ENCODE measurements around the gene EML6.

The EML6 gene

GRCh38 chr2:54750040-54750439, 26.6 kb downstream of the EML6 start:
- no peak for DNase-seq (ENCODE audit: extremely low read depth in 1 of 2, low read depth in 1 of 2)

- DNase-seq (ENCODE audit: extremely low read depth in 1 of 2, low read depth in 1 of 2) = no peak
Measured at GRCh38 chr2:54752439-54752838, 29.0 kb downstream of the EML6 start.

DNA sequence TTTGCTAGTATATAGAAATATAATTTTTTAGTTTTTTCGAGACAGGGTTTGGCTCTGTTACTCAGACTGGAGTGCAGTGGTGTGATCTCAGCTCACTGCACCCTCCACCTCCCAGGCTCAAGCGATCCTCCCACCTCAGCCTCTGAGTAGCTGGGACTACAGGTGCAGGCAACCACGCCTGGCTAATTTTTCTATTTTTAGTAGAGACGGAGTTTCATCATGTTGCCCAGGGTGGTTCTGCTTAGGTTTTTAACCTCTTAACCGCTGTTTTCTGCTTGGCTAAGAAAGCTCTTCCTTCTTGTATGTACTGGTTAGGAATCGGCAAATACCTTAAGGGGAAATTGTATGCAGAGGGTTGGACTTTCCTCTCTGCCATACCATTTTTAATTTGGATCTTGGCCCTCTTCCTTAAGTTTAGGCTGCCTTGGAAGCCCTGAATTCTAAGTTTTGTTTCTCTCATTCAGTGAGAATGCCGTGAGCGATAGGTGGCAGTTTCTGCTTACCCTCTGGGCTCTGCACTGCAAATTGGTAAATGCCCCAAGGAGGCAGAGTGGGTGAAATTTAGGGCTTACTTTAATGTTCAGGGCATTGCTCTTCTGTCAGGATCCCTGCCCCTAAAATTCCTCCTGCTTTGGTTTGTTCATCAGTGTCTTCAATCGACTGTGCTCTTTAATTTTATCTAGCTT, 32.3 kb downstream of the EML6 start:
- DNase-seq (ENCODE audit: extremely low read depth in 1 of 2, low read depth in 1 of 2) = no peak

- DNase-seq (ENCODE audit: extremely low read depth in 1 of 2, low read depth in 1 of 2) = no peak
Measured at GRCh38 chr2:54757500-54757899, 34.0 kb downstream of the EML6 start.

- DNase-seq (ENCODE audit: extremely low read depth in 1 of 2, low read depth in 1 of 2) = no peak
Measured at GRCh38 chr2:54758951-54759350, 35.5 kb downstream of the EML6 start.

DNA sequence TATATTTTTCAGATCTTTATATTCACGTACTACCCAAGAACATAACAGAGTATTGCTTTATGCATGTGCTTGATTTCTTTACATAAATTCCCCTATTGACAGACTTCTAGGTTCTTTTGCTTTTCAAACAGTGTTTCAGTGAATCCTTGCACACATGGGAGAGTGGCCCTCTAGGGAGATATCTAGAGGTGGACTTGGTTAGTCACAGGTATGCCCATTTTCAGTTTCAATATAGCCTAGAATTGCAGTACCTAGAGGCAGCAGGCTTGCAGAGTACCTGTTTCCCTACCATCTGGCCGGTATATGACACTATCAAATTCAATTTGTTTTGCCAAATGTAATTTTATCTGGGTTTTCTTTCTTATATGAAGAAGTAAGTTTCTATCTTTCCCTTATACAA, 36.8 kb downstream of the EML6 start:
- DNase-seq (ENCODE audit: extremely low read depth in 1 of 2, low read depth in 1 of 2) = no peak

GRCh38 chr2:54763636-54764291, 40.3 kb downstream of the EML6 start:
- no peak for DNase-seq (ENCODE audit: extremely low read depth in 1 of 2, low read depth in 1 of 2)

GRCh38 chr2:54767921-54768320, 44.5 kb downstream of the EML6 start:
- no peak for DNase-seq (ENCODE audit: extremely low read depth in 1 of 2, low read depth in 1 of 2)

DNA sequence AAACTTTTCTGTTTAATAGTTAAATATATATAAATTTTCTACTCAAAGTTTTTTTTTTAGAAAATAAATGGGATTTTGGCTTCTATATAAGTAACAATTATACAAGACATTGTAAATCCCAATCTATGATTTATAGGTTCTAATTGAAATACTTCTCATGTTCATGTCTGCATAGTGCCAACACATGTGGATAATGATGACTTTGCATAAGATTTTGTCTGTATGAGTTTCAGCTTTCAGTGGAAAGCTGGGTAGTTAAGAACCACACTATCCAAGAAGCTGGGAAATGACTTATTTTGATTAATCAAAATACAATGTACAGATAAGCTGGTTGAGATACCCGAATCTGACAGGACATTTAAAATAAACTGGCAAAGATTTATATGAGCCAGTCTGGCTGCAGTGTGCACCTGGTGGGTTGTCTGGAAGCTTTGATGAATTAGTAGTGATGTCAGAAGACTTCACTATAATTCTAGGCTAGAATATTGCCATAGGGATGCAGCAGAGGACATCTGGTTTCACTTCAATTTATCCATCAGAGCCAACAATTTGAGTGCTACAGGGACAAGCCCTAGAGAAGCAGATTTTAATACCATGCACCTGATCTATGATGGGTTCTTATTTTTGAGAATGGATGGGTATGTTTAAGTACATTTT, 45.4 kb downstream of the EML6 start:
- no peak for DNase-seq (ENCODE audit: extremely low read depth in 1 of 2, low read depth in 1 of 2)

GRCh38 chr2:54770211-54770610, 46.7 kb downstream of the EML6 start:
- no peak for DNase-seq (ENCODE audit: extremely low read depth in 1 of 2, low read depth in 1 of 2)

- no peak for DNase-seq (ENCODE audit: extremely low read depth in 1 of 2, low read depth in 1 of 2)
Measured at GRCh38 chr2:54770676-54771075, 47.2 kb downstream of the EML6 start.

DNA sequence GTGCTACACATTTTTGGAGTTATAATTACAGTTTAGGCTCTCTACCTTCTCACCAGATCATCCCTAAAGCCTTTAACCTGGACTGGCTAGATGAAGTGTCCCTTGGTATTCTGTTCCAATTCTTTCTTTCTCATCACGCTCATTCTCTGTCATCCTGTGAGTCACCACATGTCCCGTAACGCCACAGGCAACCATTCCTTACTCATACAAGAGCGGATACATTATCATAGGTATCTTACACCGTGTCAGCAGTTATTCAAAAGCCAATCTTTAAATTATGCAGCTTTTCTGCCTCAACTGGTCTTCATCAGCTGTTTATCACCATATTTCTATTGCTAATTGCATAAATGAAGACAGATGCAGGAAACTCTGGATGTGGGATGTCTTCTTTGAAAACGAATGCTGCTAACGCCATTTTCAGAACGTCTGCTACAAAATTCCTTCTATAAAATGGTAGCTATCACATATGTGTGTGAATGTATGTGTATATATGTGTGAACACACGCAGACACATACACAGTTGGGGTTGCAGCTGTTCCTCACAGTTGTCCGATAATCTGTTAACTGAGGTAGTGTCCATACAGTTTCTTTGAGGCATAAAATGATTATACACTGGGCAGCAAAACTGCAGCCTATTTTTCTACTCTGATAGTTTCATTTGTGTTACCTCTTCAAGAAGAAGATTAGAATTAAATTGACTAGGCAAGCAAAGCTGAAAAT, 47.9 kb downstream of the EML6 start:
- no peak for DNase-seq (ENCODE audit: extremely low read depth in 1 of 2, low read depth in 1 of 2)

GRCh38 chr2:54772110-54772509, 48.6 kb downstream of the EML6 start:
- DNase-seq (ENCODE audit: extremely low read depth in 1 of 2, low read depth in 1 of 2) = no peak

DNA sequence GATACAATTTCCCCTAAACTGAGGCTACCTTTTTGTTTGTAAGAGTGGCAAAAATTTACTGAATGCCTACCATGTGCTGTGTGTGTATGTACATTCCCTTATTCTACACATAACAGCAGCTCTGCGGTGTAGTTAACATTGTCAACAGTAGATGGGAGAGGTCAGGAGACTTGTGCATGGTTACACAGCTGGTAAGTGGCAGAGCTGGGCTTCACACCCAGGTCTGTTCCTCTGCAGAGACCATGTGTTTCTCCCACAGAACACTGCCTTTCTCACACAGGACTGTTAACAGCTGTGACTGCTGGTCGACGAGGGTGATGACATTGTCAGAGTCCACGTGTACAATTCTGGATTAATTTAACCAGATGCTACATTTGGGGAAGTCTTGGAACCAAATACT, 49.1 kb downstream of the EML6 start:
- no peak for DNase-seq (ENCODE audit: extremely low read depth in 1 of 2, low read depth in 1 of 2)

DNA sequence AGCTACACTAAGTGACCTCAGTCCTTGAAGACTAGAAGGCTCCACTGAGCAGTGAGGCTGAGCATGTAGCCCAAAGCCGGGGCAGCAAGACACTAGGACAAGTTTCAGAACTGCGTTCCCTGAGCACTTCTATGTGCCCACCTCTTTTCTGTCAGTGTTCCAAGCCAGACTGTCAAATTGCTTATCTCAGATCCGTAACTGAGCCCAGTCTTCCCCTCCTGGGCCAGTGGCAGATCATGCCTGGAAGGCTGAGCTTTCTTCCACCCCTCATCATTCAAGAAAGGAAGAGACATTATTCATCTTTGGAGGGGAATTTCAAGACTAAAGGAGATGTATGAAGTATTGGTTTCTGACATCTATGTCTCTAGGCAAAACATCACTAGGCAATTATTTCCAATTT, 49.8 kb downstream of the EML6 start:
- no peak for DNase-seq (ENCODE audit: extremely low read depth in 1 of 2, low read depth in 1 of 2)

DNA sequence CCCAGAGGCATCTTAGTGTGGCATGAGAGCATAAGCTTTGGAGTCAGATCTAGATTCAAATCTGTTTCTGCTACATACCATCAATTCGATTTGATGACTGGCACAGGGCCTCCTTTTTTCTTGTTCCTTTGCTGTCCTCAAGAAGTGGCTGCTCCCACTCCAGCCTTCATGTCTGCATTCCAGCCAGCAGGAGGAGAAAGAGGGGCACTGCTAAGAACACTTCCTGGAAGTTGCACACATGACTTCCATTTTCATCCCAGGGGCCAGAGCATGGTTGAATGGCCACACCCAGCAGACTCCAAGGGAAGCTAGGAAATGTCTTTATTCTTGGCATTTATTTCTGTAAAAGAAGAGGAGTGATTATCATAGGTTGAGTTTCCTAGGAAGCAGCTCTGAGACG, 50.4 kb downstream of the EML6 start:
- DNase-seq (ENCODE audit: extremely low read depth in 1 of 2, low read depth in 1 of 2) = no peak

GRCh38 chr2:54775710-54776109, 52.2 kb downstream of the EML6 start:
- no peak for DNase-seq (ENCODE audit: extremely low read depth in 1 of 2, low read depth in 1 of 2)

DNA sequence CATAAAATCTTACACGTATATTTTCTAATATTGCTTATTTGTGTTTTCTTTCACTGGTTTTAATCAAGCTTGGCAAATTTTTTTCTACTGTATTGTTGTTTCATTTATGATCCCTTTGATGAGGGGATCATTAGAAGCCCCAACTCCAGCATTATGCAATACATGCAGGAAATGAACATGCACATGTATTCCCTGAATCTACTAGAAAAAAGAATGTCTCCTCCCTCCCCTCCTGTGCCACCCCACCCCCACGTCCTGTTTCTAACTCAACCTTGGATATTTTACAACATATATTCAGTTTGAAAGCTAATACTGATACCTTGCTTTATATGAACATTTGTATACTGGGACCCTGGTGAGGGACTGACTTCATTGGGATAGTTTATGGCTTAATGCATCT, 53.0 kb downstream of the EML6 start:
- DNase-seq (ENCODE audit: extremely low read depth in 1 of 2, low read depth in 1 of 2) = no peak

- no peak for DNase-seq (ENCODE audit: extremely low read depth in 1 of 2, low read depth in 1 of 2)
Measured at GRCh38 chr2:54783349-54783748, 59.9 kb downstream of the EML6 start.

DNA sequence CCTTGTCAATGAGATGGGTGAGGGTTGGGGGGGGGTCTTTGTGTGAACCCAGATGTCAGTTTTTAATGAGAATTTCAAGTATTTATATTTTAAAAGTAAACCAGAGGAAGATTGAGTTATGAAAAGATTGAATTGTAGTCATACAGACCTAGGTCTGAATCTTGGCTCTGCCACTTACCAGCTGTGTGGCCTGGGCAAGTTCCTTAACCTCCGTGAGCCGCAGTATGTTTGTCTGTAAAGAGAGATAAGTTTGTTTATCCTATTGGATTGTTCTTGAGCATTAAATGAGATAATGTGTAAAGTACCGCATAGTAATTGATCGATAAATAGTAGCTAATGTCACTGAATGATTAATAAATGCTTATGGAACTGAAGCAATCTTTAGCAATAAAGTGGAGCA, 63.8 kb downstream of the EML6 start:
- DNase-seq (ENCODE audit: extremely low read depth in 1 of 2, low read depth in 1 of 2) = no peak

GRCh38 chr2:54787755-54788366, 64.4 kb downstream of the EML6 start:
- no peak for DNase-seq (ENCODE audit: extremely low read depth in 1 of 2, low read depth in 1 of 2)

Data from stimulated activated CD8-positive, alpha-beta memory T cell treated with anti-CD3 and anti-CD28 coated beads, Interleukin-7, amount 100 ng/mL, for 48 hours (primary cell).